Common myeloid progenitor, CD34-positive (primary cell): Measurements from ENCODE around the gene SERGEF.
A peak's percentile ranks its signal among the peaks of the same experiment; 100 is the strongest.

Experiments used
- CTCF ChIA-PET: fragments of 350-600 bp; sonication (Branson Sonifier 250); formaldehyde crosslinking; loops from one replicate; lab custom pipeline; 2021; ENCODE audit warnings: antibody characterized with exemption; lab: Charles Lee
- POLR2A ChIA-PET: fragments of 350-600 bp; sonication (Branson Sonifier 250); formaldehyde crosslinking; loops from one replicate; lab custom pipeline; 2021; ENCODE audit warnings: antibody characterized with exemption; lab: Charles Lee
- DNase-seq, 3 donors: peaks; one replicate each; pipeline versions ENCODE4 v3.0.0 to v3.0.0-alpha.2; 2013
- H3K27ac ChIP-seq, 2 experiments: 1 replicate in 1 of 2; 2 replicates in 1 of 2; pipeline ENCODE4 v1.7.0; 2013; ENCODE audit warnings: inconsistent platforms in 2 of 2, low read length in 2 of 2, mild to moderate bottlenecking in 2 of 2, low read depth in 1 of 2, moderate library complexity in 1 of 2; ENCODE audit not compliant: severe bottlenecking in 2 of 2, insufficient read depth in 1 of 2, poor library complexity in 1 of 2
- H3K27me3 ChIP-seq, 5 experiments: replicated peaks in 2 of 5; 1 replicate in 3 of 5; 2 replicates in 2 of 5; pipeline versions ENCODE4 v1.6.1 to v1.7.0; 2013; ENCODE audit warnings: low read length in 4 of 5, mild to moderate bottlenecking in 2 of 5, moderate library complexity in 2 of 5, inconsistent platforms in 1 of 5; ENCODE audit not compliant: insufficient read depth in 5 of 5, control insufficient read depth in 4 of 5
- H3K36me3 ChIP-seq, 4 experiments: 1 replicate in 2 of 4; 2 replicates in 2 of 4; pipeline versions ENCODE4 v1.6.1 to v1.7.0; 2013; ENCODE audit warnings: low read length in 3 of 4, control low read depth in 1 of 4, mild to moderate bottlenecking in 1 of 4; ENCODE audit not compliant: control insufficient read depth in 4 of 4, insufficient read depth in 4 of 4
- H3K4me1 ChIP-seq, 4 experiments: 1 replicate in 3 of 4; 2 replicates in 1 of 4; pipeline versions ENCODE4 v1.6.1 to v1.7.1; 2013; ENCODE audit warnings: low read length in 3 of 4, mild to moderate bottlenecking in 3 of 4, control low read depth in 1 of 4, inconsistent platforms in 1 of 4, moderate library complexity in 1 of 4; ENCODE audit not compliant: control insufficient read depth in 4 of 4, insufficient read depth in 4 of 4; ENCODE audit errors: control extremely low read depth in 1 of 4
- H3K4me3 ChIP-seq, 7 experiments: 1 replicate in 4 of 7; 2 replicates in 3 of 7; pipeline versions ENCODE4 v1.5.1 to v1.7.0; 2013; ENCODE audit warnings: mild to moderate bottlenecking in 7 of 7, low read length in 6 of 7, moderate library complexity in 6 of 7, inconsistent platforms in 2 of 7, low read depth in 2 of 7, control low read depth in 1 of 7; ENCODE audit not compliant: insufficient read depth in 4 of 7, control insufficient read depth in 1 of 7; ENCODE audit errors: extremely low read depth in 1 of 7
- H3K9me3 ChIP-seq, 5 experiments: 1 replicate in 4 of 5; 2 replicates in 1 of 5; pipeline versions ENCODE4 v1.6.1 to v1.7.1; 2013; ENCODE audit warnings: low read length in 4 of 5, mild to moderate bottlenecking in 2 of 5, inconsistent platforms in 1 of 5, low read depth in 1 of 5, moderate library complexity in 1 of 5; ENCODE audit not compliant: control insufficient read depth in 4 of 5, insufficient read depth in 2 of 5; ENCODE audit errors: control extremely low read depth in 1 of 5
- WGBS: methylation state at CpG from one replicate; pipeline ENCODE4 v1.1.5; 2013; ENCODE audit not compliant: insufficient coverage; 5-methylcytosine and 5-hydroxymethylcytosine counted together

Gene SERGEF

GRCh38 chr11:17976651-17977050 is 36.2 kb downstream of the SERGEF start:
- WGBS, result 100% methylated on average over 1 of the region's 1 CpG
- Histone ChIP-seq H3K36me3 (peaks cover 2 to 24% (median 18%) of the 10 kb centered on the region in 4 experiments), H3K4me3 (no peak overlapping the region), H3K27ac (no peak overlapping the region), H3K9me3 (peaks cover 0 to 11% (median 2%) of the 10 kb centered on the region in 5 experiments), H3K4me1 (no peaks in the 10 kb centered on the region), H3K27me3 (no peaks in the 10 kb centered on the region)
- ChIA-PET CTCF (interaction anchor here (1.2 to 10.3 kb wide), 5 partner anchors 9 to 244 kb away, joined by 3 to 130 read pairs (median 5); partner anchors contain the start of gene KCNC1), POLR2A (no interaction called here)
- DNase-seq, result no peak

DNA sequence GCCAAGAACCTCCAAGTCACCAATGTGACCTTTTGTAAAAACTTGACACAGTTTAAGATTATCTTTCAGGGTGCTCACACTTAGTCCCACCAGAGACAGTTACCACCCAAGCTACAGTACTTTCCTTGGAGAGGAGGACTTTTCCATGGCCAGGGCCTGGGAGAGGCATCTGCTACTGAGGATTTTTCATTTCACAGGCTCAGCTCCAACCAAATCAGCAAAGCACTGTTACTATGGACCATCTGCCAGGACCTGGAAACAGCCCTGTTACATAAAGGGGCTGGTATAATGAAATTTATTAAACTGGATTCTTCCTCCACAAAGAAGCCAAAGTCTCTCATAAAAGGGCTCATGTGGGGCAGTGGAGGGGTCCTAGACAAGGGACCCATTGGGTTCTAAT is 38.6 kb downstream of the SERGEF start:
- H3K27me3 ChIP-seq, result no peaks in the 10 kb centered on the region
- peaks cover 2 to 40% (median 21%) of the 10 kb centered on the region in 4 experiments for H3K36me3 ChIP-seq
- no peak overlapping the region for H3K27ac ChIP-seq
- no peaks in the 10 kb centered on the region for H3K4me1 ChIP-seq
- ChIA-PET CTCF (interaction anchor here (1.7 kb wide), 1 partner anchor 244 kb away, joined by 6 read pairs; no protein-coding TSS in a partner anchor), POLR2A (no interaction called here)
- peaks cover 0 to 17% (median 4%) of the 10 kb centered on the region in 5 experiments for H3K9me3 ChIP-seq
- no peak overlapping the region for H3K4me3 ChIP-seq
- DNase-seq, result no peak

GRCh38 chr11:17972987-17973386 is 39.9 kb downstream of the SERGEF start:
- 97% methylated on average over 5 of the region's 5 CpGs for WGBS
- Histone ChIP-seq H3K9me3 (peaks cover 0 to 17% (median 4%) of the 10 kb centered on the region in 5 experiments), H3K4me3 (no peak overlapping the region), H3K36me3 (peaks cover 2 to 40% (median 18%) of the 10 kb centered on the region in 4 experiments), H3K27me3 (no peaks in the 10 kb centered on the region), H3K27ac (no peak overlapping the region), H3K4me1 (no peaks in the 10 kb centered on the region)
- ChIA-PET CTCF (interaction anchor here (0.9 to 3.6 kb wide), 2 partner anchors 14 to 242 kb away, joined by 4 to 9 read pairs; no protein-coding TSS in a partner anchor), POLR2A (no interaction called here)
- peak in 2 of 3 donors; percentile 3 to 6 for DNase-seq

DNA sequence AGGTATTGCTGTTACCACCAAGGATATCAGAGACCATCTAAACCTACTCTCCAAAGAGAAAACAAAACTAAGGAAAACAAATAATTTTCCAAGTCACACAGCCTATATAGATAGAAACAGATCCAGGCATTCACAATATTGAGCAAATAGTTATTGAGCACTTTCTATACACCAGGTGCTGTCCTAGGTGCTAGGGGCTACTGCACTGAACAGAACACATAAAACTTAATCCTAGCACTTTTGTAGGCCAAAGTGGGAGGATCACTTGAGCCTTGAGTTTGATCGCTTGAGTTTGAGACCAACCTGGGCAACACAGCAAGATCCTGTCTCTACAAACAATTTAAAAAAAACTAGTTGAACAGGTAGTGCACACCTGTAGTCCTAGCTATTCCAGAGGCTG is 44.6 kb downstream of the SERGEF start:
- POLR2A ChIA-PET, result no interaction called here
- CTCF ChIA-PET, result interaction anchor here (1.6 to 2.3 kb wide), 2 partner anchors 11 kb away, joined by 5 to 7 read pairs; no protein-coding TSS in a partner anchor
- Histone ChIP-seq H3K36me3 (peaks cover 10 to 38% (median 19%) of the 10 kb centered on the region in 4 experiments), H3K27ac (no peak overlapping the region), H3K27me3 (no peaks in the 10 kb centered on the region), H3K4me3 (no peak overlapping the region), H3K9me3 (peaks cover 0 to 17% (median 4%) of the 10 kb centered on the region in 5 experiments), H3K4me1 (no peaks in the 10 kb centered on the region)
- WGBS, result no CpG with 5 or more reads among the region's 1 CpG
- no peak for DNase-seq

DNA sequence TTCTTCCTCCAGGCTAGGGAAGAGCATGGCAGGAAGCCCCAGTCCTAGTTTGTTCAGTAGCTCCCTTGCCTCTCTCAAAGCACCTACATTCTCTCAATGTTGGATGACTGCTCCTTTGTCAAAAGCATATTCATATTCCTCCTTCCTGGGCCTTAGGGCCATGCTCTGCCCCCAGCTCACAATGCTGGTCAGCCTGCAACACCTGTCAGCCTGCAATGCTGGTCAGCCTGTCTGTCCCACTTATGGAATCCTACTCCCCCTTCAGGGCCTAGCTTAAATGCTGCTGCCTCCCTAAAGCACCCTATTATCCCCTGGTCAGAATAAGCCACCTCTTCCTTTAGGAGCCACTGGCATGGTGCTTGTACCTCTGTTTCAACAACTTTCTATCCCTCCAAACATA is 45.2 kb downstream of the SERGEF start:
- peaks cover 9 to 33% (median 16%) of the 10 kb centered on the region in 4 experiments for H3K36me3 ChIP-seq
- H3K4me3 ChIP-seq, result no peak overlapping the region
- DNase-seq, result no peak
- H3K27me3 ChIP-seq, result no peaks in the 10 kb centered on the region
- POLR2A ChIA-PET, result no interaction called here
- CTCF ChIA-PET, result interaction anchor here (0.6 to 1.6 kb wide), 5 partner anchors 9 to 123 kb away, joined by 3 to 5 read pairs (median 4); no protein-coding TSS in a partner anchor
- no peak overlapping the region for H3K27ac ChIP-seq
- peaks cover 0 to 17% (median 4%) of the 10 kb centered on the region in 5 experiments for H3K9me3 ChIP-seq
- H3K4me1 ChIP-seq, result no peaks in the 10 kb centered on the region

GRCh38 chr11:17960091-17960490 is 52.8 kb downstream of the SERGEF start:
- Histone ChIP-seq H3K4me1 (no peaks in the 10 kb centered on the region), H3K27ac (no peak overlapping the region), H3K4me3 (no peak overlapping the region), H3K9me3 (no peaks in the 10 kb centered on the region), H3K27me3 (no peaks in the 10 kb centered on the region), H3K36me3 (peaks cover 11 to 35% (median 25%) of the 10 kb centered on the region in 4 experiments)
- CTCF ChIA-PET, result interaction anchor here (1.5 kb wide), 1 partner anchor 17 kb away, joined by 5 read pairs; no protein-coding TSS in a partner anchor
- POLR2A ChIA-PET, result no interaction called here
- no peak for DNase-seq

GRCh38 chr11:17958446-17958845 is 54.4 kb downstream of the SERGEF start:
- 100% methylated on average over 1 of the region's 2 CpGs for WGBS
- Histone ChIP-seq H3K4me3 (no peak overlapping the region), H3K27ac (no peak overlapping the region), H3K27me3 (no peaks in the 10 kb centered on the region), H3K9me3 (no peaks in the 10 kb centered on the region), H3K36me3 (peaks cover 9 to 44% (median 36%) of the 10 kb centered on the region in 4 experiments), H3K4me1 (no peaks in the 10 kb centered on the region)
- POLR2A ChIA-PET, result no interaction called here
- CTCF ChIA-PET, result interaction anchor here (0.8 to 1.3 kb wide), 4 partner anchors 8 to 23 kb away, joined by 3 to 4 read pairs (median 3); no protein-coding TSS in a partner anchor
- DNase-seq, result no peak
